Keratinocyte (primary cell): ENCODE results near the gene MEGF11. TPM values are rescaled to one million over a fixed set of nuclear protein-coding genes. Genes with fewer than 3 reads are reported as not detected.

Experiments used
- DNase-seq: peaks from one replicate; pipeline ENCODE4 v3.0.0-alpha.2; 2011; ENCODE audit warnings: low read depth, missing footprints, low spot score
- FAIRE-seq: peaks from 2 replicates; lab custom pipeline; 2011; peaks lifted over from hg19 to GRCh38; lab: Jason Lieb, UNC
- H2AFZ ChIP-seq: 2 replicates; pipeline ENCODE4 v1.6.0; 2012; ENCODE audit warnings: low read length, control low read depth, inconsistent platforms; ENCODE audit not compliant: control insufficient read depth
- H3K27ac ChIP-seq: 2 replicates; pipeline ENCODE4 v1.5.1; 2011; ENCODE audit warnings: low read length; ENCODE audit not compliant: control insufficient read depth, insufficient read depth
- H3K27me3 ChIP-seq: 3 replicates; pipeline ENCODE4 v1.6.0; 2011; ENCODE audit warnings: low read length; ENCODE audit not compliant: control insufficient read depth, insufficient read depth; ENCODE audit errors: extremely low read depth
- H3K36me3 ChIP-seq, 2 experiments: 2 replicates in 1 of 2; 3 replicates in 1 of 2; pipeline ENCODE4 v1.5.1; 2011; ENCODE audit warnings: low read length in 2 of 2, mild to moderate bottlenecking in 1 of 2; ENCODE audit not compliant: control insufficient read depth in 2 of 2, insufficient read depth in 2 of 2; ENCODE audit errors: extremely low read depth in 1 of 2
- H3K4me1 ChIP-seq: 3 replicates; pipeline ENCODE4 v1.5.1; 2011; ENCODE audit warnings: low read length; ENCODE audit not compliant: control insufficient read depth, insufficient read depth; ENCODE audit errors: extremely low read depth
- H3K4me2 ChIP-seq: 3 replicates; pipeline ENCODE4 v1.6.0; 2011; ENCODE audit warnings: low read depth, low read length; ENCODE audit not compliant: control insufficient read depth, insufficient read depth; ENCODE audit errors: extremely low read depth
- H3K4me3 ChIP-seq, 3 experiments: fragments of 200-600 bp in 1 of 3; sonication (generic) in 1 of 3; 2 replicates in 2 of 3; 3 replicates in 1 of 3; pipeline ENCODE4 v1.5.1; 2011 to 2016; ENCODE audit warnings: low read length in 3 of 3, mild to moderate bottlenecking in 3 of 3, control low read depth in 2 of 3, inconsistent platforms in 1 of 3, low read depth in 1 of 3, mixed read lengths in 1 of 3, mixed run types in 1 of 3, moderate library complexity in 1 of 3; ENCODE audit not compliant: control insufficient read depth in 2 of 3, insufficient read depth in 2 of 3; ENCODE audit errors: extremely low read depth in 1 of 3
- H3K79me2 ChIP-seq: 2 replicates; pipeline ENCODE4 v1.6.0; 2012; ENCODE audit warnings: low read length; ENCODE audit not compliant: control insufficient read depth, insufficient read depth
- H3K9ac ChIP-seq: 3 replicates; pipeline ENCODE4 v1.6.0; 2011; ENCODE audit warnings: low read length; ENCODE audit not compliant: control insufficient read depth, insufficient read depth; ENCODE audit errors: extremely low read depth
- H3K9me1 ChIP-seq: 3 replicates; pipeline ENCODE4 v1.6.0; 2011; ENCODE audit warnings: low read length; ENCODE audit not compliant: control insufficient read depth, insufficient read depth; ENCODE audit errors: extremely low read depth
- H3K9me3 ChIP-seq: 2 replicates; pipeline ENCODE4 v1.5.1; 2012; ENCODE audit warnings: low read depth, low read length; ENCODE audit not compliant: control insufficient read depth
- H4K20me1 ChIP-seq: 3 replicates; pipeline ENCODE4 v1.6.0; 2011; ENCODE audit warnings: low read length; ENCODE audit not compliant: control insufficient read depth, insufficient read depth; ENCODE audit errors: extremely low read depth
- CTCF ChIP-seq, 3 experiments: IDR thresholded peaks in 1 of 3; conservative IDR thresholded peaks in 1 of 3; optimal IDR thresholded peaks in 1 of 3; 2 replicates in 2 of 3; 3 replicates in 1 of 3; pipeline versions ENCODE3 to v1.5.1; 2011; ENCODE audit warnings: low read length in 3 of 3, mild to moderate bottlenecking in 3 of 3, moderate library complexity in 2 of 3, control low read depth in 1 of 3, inconsistent platforms in 1 of 3; ENCODE audit not compliant: insufficient read depth in 2 of 3; ENCODE audit errors: extremely low read depth in 1 of 3
- EZH2 ChIP-seq: IDR thresholded peaks from one replicate; pipeline ENCODE4 v1.6.1; 2012; ENCODE audit warnings: inconsistent platforms, mild to moderate bottlenecking, low read length, moderate library complexity
- dilution Hi-C: fragments of 300-500 bp; cut with MboI; formaldehyde crosslinking; loops from one replicate; pipeline ENCODE4 v1.7.0; 2020; ENCODE audit warnings: low sequenced_read_pairs; ENCODE audit not compliant: extremely low pct_ligation_motif_present
- polyA plus RNA-seq, 5 experiments: library from polyadenylated mRNA; depleted of rRNA in 3 of 5; stranded (reverse) in 3 of 5; stranded (forward) in 1 of 5; unstranded in 1 of 5; fragments of >200 nt; gene quantifications; 1 replicate in 1 of 5; 2 replicates in 3 of 5; 3 replicates in 1 of 5; pipeline versions ENCODE4 v1.2.1 to v1.2.3, GENCODE V29; 2011 to 2012; ENCODE audit warnings: missing spikeins in 2 of 5, low read depth in 1 of 5, low replicate concordance in 1 of 5

Gene MEGF11
- polyA plus RNA-seq, 1 donor (not counting 4 experiments of a cell fraction or from before 2014, with no cell fraction given), result not detected

GRCh38 chr15:66219339-66219738, 34.2 kb downstream of the MEGF11 start:
- Histone ChIP-seq H3K27me3 (peaks cover 11% of the 10 kb centered on the region), H3K9ac (no peak overlapping the region), H3K79me2 (no peaks in the 10 kb centered on the region), H3K27ac (no peak overlapping the region), H3K4me3 (no peak overlapping the region), H3K9me1 (no peaks in the 10 kb centered on the region), H4K20me1 (no peaks in the 10 kb centered on the region), H3K4me1 (no peaks in the 10 kb centered on the region), H2AFZ (no peak overlapping the region), H3K36me3 (no peaks in the 10 kb centered on the region), H3K4me2 (no peak overlapping the region), H3K9me3 (no peaks in the 10 kb centered on the region)
- TF ChIP-seq CTCF (optimal IDR thresholded peaks at IDR 0.05 in 1 of 3, IDR thresholded peaks at IDR 0.05 in 1 of 3, conservative IDR thresholded peaks at IDR 0.05 in 1 of 3; ENCODE audit: extremely low read depth in 1 of 3, insufficient read depth in 2 of 3, low read length in 3 of 3) (no peak), EZH2 (no peak)
- dilution Hi-C loops, result no loop called here
- FAIRE-seq (peak; percentile 20), DNase-seq (no peak)

- Histone ChIP-seq H3K27me3 (peaks cover 10% of the 10 kb centered on the region), H2AFZ (no peak overlapping the region), H3K27ac (no peak overlapping the region), H3K9me1 (no peaks in the 10 kb centered on the region), H3K36me3 (no peaks in the 10 kb centered on the region), H3K9ac (no peak overlapping the region), H3K4me1 (no peaks in the 10 kb centered on the region), H3K4me3 (no peak overlapping the region), H3K4me2 (no peak overlapping the region), H3K79me2 (no peaks in the 10 kb centered on the region), H3K9me3 (no peaks in the 10 kb centered on the region), H4K20me1 (no peaks in the 10 kb centered on the region)
- DNase-seq, result no peak
- TF ChIP-seq CTCF (optimal IDR thresholded peaks at IDR 0.05 in 1 of 3, IDR thresholded peaks at IDR 0.05 in 1 of 3, conservative IDR thresholded peaks at IDR 0.05 in 1 of 3; ENCODE audit: extremely low read depth in 1 of 3, insufficient read depth in 2 of 3, low read length in 3 of 3) (no peak), EZH2 (no peak)
- FAIRE-seq, result no peak
- dilution Hi-C loops, result no loop called here
Observed at GRCh38 chr15:66216806-66217205, 36.7 kb downstream of the MEGF11 start.
